ENCODE data around the gene KLHL2.

GRCh38 chr4:165199722-165200121 is 7.6 kb upstream of the KLHL2 start:
- TF ChIP-seq, protein P1, sequence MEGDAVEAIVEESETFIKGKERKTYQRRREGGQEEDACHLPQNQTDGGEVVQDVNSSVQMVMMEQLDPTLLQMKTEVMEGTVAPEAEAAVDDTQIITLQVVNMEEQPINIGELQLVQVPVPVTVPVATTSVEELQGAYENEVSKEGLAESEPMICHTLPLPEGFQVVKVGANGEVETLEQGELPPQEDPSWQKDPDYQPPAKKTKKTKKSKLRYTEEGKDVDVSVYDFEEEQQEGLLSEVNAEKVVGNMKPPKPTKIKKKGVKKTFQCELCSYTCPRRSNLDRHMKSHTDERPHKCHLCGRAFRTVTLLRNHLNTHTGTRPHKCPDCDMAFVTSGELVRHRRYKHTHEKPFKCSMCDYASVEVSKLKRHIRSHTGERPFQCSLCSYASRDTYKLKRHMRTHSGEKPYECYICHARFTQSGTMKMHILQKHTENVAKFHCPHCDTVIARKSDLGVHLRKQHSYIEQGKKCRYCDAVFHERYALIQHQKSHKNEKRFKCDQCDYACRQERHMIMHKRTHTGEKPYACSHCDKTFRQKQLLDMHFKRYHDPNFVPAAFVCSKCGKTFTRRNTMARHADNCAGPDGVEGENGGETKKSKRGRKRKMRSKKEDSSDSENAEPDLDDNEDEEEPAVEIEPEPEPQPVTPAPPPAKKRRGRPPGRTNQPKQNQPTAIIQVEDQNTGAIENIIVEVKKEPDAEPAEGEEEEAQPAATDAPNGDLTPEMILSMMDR (IDR thresholded peaks at IDR 0.05 in 4 of 5, conservative IDR thresholded peaks at IDR 0.05 in 1 of 5): no peak
- TF ChIP-seq POLR2A (IDR thresholded peaks at IDR 0.05): no peak
